Measurements from ENCODE around the gene SLC10A3.
A peak's percentile ranks its signal among the peaks of the same experiment; 100 is the strongest.

SLC10A3 gene

DNA sequence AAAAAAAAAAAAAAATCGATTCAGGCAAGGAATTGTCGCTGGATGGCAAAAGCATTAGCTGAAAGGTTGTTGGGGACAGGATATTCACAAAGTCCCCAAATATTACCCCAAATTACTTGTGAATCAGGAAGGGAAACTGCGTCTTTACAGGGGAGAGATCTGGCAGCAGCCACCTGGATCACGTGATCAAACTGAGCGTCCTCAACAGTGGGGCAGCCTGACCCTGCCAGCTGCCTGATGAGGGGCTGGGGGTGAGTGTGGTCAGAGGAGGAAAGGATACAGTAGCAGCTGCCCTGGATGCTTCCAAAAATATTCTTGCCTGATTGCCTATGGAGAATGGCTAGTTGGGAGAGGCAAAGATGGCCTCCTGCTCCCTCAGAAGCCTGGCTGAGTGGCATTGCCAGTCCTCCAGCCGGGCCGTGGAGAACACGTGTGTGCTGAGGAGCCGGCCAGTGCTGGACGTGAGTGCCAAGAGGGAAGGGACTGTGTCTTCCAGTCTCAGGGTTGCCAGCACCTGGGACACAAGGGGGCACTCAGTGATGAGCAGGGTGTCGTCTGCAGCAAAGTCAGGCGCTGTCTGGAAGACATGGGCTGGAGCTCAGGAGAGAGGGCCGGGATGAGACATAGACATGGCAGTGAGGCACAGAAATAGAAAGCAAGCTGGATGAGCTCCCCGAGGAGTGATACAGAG lies 8.4 kb downstream of the SLC10A3 start:
- DNase-seq: no peak

DNA sequence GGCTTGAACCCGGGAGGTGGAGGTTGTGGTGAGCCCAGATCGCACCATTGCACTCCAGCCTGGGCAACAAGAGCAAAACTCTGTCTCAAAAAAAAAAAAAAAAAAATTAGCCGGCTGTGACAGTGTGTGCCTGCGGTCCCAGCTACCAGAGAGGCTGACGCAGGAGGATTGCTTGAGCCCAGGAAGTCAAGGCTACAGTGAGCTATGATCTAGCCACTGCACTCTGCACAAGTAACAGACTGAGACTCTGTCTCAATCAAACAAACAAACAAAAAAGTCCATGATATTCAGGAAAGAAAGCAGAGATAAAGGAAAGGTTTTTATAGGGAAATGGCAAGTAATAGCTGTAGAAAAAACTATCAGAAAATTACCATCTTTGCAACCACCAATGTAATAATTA lies 9.2 kb downstream of the SLC10A3 start:
- no peak for DNase-seq

DNA sequence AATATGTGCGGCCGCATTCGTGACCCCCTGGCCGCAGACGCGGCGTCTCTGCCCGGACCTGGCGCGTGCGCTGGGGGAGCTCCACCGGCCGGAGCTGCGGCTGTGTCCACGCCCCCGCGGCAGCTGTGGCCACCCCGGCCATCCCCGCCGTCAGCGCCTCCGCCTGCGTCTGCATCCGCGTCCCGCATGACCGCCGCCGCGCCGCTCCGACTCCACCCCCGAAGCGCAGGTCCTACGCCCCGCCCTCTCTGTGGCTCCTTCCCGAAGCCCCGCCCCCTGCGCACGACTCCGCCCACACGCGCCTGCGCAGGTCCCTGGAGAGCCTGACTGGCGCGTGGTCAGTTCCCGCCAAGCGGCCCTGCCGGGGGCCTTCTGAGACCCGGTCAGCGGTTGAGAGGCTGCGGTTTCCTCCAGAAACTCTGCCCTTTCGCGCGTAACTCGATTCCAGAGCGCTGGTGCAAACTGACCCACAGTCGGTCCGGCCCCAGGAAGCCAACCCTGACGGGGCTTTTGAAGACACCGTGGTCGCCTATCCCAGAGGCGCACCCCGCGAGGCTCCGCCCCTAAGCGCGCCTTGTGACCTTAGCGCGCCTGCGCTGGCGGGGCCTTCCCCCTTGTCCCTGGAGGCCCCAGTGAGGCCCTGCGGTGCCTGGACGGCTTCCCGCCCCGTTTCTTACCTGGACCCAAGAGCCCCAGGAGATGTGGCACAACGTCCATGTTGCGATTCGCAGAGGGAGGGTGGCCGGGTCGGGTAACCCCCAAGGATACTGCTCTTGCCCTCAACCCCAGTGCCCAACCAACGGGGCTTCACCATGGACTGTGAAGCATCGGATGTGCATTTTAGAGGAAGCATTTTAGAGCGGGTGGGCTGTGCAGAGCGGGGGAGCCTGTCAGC lies 11.5 kb downstream of the SLC10A3 start, which contains the start of gene LAGE3:
Gene LAGE3 (minus strand): TSS at position 554 of the 895 bp plus-strand sequence. CDS start 366 bp downstream, at position 188.
- DNase-seq: peak; percentile 71

DNA sequence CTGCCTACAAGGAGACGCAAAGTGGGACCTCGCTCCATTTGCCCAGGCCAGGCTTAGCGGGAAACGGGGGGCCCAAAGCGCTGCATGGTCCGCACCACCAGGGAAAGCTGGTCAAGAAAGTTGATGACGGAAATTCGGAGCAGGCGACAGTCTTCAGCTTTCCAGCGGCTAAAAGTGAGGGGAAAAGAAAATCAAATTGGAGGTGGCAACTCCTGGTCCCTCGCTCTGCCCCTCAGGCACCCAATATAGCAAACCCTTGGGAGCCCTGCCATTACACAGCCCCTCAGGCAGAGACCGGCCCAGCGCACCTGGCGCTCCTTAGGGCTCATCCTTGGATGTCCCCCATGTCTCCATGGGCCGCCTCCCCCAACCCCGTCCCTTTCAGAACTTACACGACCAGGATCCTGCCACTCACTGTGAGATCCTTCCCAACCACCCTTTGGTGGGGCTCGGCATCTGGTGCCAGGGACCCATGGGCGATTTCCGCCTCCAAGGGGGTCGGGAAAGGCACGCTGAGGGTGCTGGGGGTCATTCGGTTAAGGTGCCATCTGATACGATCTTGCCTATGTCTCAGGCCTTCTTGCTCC lies 12.4 kb downstream of the SLC10A3 start:
- no peak for DNase-seq

DNA sequence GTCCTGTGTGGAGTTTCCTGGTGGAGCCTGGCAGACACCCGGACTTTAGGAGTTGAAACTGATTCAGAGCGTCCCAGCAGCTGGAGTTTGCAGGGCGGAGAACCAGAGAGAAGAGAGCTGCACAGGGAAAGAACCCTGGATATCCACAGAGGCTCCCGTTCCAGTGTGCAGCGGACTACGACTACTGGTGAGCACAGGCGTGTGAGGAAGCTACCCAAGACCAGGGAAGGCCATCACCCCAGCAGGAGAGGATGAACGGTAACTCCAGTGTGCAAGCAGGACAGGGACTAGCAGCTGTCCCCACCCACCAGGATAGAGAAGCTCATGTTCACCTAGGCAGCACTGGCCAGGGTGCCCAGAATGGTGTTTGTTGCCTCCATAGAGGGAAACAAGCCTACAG lies 13.6 kb downstream of the SLC10A3 start:
- no peak for DNase-seq

DNA sequence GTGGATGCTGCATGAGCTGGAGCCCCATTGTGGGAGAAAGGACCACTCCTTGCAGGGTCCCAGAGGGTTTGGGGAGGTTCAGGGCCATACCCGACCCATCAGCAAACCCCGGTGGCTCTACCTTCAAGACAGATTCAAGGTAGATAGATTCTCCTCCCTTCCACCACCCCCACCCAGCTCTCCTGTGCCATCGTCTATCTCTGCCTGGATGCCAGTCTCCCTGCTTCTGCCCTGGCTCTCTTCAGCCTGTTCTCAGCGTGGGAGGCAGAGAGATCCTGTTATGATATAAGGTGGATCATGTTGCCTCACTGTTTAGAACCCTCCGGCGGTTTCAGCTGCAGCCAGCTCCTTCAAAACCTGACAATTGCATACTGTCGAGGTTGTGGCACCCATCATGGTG lies 16.7 kb downstream of the SLC10A3 start:
- no peak for DNase-seq

DNA sequence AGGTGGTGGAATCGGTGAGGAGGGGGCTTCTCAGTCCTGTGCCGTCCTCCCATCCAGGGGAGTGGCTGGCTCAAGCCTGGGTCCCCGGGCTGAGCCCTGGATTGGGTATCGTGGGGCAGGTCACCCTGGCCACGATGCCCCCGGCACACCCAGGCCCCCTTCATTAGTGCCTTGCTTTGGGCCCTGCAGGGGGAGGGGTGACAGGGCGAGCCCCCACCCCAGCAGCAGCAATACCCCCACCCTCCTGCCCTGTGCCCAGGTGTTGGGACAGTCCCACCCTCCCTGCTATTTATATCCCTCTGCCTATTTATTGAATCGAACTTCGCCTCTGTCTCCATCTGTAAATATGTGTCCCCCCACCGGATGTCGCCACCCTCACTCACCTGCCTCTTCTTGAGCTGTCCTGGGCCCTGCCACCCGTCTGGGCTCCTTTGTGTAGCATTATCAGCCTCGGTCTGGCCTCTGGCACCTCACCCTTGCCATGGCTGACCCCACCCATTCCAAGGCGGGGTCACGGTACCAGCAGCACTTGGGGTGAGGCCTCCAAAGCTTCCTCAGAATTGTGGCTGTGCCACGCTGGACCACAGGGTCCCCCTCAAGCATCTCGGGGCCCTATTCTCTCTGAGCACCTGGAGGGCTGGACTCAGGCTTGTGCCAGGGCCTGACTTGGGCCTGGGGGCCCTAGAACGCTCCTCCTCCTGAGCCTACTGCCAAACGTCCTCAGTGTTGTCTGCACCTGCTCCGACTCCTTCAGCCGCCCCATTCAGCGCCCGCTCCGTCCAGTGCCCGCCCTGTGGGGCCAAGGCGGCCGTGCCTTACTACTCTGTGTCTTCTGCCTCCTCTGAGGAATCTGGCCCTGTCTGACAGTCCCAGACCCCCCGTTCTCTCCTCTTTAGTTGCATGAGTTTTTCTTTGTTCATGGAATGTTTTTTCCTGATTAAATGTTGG lies 17.5 kb downstream of the SLC10A3 start:
- no peak for DNase-seq

DNA sequence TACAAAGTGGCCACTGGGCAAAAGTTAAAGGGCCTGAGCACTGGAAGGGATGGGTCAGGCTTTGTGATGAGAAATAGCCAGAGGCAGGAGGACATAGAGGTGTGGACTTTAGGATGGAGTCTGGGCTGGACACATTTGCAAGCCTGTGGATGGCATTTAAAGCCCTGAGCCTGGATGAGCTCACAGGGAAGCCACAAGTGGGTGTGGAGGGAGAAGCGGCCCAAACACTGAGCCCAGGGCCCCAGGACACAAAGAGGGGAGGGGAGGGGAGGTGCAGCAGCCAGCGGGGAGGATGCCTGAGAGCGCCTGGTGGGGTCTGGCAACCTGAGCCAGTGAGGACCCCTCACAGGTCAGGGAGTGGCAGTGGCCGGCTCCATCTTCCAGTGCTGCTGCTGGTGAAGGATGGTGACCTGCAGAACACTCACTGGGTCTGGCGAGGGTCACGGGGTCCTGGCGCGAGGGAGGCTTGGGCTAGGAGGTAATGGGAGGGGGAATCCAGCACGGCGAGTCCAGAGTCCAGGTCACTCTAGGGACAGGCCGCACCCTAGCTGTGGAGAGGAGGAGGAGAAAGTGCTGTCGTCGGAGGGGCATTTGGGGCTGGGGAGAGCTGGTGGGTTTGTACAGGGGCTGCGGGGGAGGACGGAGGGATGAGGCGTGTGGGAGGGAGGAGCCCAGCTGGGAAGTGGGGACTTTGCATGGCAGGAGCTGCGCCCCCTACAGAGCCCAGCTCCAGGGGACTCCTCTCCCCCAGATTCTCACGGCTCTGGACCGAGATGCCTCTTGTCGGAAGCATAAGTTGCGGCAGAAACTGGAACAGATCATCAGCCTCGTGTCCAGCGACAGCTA lies 18.4 kb downstream of the SLC10A3 start:
- no peak for DNase-seq

DNA sequence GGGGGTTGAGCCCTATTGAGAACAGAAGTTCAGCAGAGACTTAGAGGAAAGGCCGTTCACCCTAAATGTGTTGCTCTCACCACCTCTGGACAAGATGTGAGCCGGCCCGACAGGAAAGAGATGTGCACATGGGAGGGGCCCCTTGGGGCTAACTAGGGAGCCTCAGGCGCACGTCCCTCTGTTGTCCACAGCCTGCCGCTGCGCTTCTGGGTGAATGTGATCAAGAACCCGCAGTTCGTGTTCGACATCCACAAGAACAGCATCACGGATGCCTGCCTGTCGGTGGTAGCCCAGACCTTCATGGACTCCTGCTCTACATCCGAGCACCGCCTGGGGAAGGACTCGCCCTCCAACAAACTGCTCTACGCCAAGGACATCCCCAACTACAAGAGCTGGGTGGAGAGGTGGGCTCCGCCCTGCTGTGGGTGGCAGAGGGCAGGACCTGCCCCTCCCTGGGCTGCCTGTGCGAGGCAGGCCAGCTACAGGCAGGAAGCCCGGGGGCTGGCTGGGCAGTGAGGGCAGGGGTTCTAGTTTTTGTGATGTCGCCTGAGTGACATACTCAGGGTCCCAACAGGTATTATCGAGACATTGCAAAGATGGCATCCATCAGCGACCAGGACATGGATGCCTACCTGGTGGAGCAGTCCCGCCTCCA lies 19.4 kb downstream of the SLC10A3 start:
- DNase-seq: no peak

DNA sequence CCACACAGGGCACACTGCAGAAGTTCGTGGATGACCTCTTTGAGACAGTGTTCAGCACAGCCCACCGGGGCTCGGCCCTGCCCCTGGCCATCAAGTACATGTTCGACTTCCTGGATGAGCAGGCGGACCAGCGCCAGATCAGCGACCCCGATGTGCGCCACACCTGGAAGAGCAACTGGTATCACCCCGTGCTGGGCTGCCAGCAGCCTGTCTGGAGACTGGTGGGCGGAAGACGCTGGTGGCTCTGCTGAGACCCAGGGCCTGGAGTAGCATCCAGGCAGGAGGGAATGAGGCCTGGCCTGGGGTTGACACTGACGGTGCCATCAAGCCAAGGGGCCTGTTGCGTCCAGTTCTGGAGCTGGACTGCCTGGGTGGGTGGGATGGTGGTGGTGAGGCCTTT lies 20.0 kb downstream of the SLC10A3 start:
- no peak for DNase-seq

DNA sequence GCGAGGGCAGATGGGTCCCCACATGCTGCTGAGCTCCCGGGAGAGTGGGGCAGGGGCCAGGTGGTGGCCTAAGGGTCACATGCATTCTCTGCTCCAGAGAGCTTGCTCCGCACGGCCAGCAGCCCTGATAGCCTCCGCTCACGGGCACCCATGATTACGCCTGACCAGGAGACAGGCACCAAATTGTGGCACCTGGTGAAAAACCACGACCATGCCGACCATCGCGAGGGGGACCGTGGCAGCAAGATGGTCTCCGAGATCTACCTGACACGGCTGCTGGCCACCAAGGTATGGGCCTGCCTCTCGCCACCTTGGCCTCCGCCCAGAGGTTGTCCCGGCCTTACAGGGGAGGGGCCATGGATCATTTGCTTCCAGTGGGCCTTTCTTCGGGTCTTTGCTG lies 20.5 kb downstream of the SLC10A3 start:
- DNase-seq: no peak

DNA sequence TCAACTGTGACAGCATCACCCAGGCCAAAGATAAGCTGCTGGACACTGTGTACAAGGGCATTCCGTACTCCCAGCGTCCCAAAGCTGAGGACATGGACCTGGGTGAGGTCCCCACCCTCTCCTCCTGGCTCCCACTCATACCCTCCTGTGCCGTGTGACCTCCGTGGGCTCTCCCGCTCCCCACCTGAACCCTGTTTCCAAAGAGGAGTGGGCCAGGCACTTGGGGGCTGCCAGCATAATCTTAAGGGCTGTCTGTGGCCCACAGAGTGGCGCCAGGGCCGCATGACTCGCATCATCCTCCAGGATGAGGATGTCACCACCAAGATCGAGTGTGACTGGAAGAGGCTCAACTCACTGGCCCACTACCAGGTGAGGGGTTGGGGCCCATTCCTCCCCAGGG lies 21.3 kb downstream of the SLC10A3 start:
- DNase-seq: no peak

DNA sequence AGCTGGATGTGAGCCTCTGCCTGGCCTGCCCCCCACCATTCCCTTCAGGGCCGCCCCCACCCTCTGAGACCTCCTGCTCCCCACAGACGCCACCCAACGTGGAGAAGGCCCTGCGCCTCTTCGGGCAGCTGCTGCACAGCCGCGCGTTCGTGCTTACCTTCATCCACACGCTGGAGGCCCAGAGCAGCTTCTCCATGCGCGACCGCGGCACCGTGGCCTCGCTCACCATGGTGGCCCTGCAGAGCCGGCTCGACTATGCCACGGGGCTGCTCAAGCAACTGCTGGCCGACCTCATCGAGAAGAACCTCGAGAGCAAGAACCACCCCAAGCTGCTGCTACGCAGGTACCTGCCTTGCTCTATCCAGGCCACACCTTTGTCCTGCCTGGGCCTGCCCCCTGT lies 22.2 kb downstream of the SLC10A3 start:
- DNase-seq: no peak

DNA sequence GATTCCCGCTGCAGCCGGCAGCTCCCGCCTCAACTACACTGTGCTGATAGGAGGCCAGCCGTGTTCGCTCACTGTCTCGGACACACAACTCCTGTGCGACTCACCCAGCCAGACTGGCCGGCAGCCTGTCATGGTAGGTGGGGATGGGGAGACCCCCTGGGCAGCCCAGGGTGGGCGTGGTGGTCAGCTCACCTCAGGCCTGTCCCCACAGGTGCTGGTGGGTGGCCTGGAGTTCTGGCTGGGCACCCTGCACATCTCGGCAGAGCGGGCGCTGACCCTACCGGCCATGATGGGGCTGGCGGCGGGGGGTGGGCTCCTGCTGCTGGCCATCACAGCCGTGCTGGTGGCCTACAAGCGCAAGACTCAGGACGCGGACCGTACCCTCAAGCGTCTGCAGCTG lies 22.9 kb downstream of the SLC10A3 start:
- no peak for DNase-seq

DNA sequence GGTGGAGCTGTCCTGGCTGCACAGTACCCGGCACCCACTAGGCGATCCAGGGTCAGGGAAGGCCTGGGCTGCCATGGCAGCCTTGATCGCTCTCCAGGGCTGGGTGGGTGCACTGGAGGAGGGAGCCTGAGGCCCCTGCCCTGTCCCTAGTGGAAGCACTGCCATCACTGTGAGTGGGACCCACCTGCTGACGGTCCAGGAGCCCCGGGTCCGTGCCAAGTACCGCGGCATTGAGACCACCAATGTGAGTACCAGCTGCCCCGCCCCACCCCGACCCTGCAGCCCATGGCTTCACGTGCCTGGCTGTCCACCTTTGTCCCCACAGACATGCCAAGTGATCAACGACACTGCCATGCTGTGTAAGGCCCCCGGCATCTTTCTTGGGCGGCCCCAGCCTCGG lies 23.5 kb downstream of the SLC10A3 start:
- no peak for DNase-seq

DNA sequence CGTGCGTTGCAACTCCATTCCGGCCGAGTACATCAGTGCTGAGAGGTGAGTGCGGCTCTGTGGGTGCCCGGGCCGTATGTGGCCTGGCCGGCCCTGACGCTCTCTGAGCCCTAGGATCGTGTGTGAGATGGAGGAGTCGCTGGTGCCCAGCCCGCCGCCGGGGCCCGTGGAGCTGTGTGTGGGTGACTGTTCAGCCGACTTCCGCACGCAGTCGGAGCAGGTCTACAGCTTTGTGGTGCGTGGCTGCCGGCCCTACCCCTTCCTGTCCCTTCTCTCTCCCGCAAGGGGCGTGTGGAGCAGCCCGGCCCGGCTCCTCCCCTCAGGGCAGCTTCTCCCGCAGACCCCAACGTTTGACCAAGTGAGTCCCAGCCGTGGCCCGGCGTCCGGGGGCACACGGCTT lies 24.4 kb downstream of the SLC10A3 start:
- DNase-seq: no peak

DNA sequence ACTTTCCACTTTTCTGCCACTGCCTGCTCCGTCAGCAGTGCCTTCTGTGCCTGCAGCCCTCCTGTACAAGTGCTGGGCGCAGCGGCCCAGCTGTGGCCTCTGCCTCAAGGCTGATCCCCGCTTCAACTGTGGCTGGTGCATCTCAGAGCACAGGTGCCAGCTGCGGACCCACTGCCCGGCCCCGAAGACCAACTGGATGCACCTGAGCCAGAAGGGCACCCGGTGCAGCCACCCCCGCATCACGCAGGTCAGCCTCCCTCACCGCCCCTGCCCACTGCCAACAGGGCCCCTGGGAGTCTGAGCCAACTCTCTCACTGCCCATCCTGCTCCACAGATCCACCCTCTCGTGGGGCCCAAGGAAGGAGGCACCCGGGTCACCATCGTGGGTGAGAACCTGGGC lies 24.8 kb downstream of the SLC10A3 start:
- DNase-seq: no peak

DNA sequence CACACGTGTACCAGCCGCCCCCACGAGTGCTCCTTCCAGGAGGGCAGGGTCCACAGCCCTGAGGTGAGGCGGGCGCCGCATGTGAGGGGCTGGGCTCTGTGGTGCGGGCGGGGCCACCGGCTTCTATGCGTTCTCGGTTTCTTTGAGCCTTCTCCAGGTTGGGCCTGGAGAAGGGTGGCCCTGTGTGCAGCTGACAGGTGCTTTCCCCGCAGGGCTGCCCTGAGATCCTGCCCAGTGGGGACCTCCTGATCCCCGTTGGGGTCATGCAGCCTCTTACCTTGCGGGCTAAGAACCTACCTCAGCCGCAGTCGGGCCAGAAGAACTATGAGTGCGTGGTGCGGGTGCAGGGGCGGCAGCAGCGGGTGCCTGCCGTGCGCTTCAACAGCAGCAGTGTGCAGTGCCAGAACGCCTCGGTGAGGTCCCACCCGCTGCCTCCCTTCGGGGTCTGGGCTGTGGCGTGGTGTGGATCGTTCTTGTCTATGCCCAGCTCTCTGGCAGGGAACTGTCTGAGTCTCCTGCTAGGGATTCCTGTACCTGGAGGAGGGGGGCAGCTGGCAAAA lies 25.5 kb downstream of the SLC10A3 start:
- no peak for DNase-seq

DNA sequence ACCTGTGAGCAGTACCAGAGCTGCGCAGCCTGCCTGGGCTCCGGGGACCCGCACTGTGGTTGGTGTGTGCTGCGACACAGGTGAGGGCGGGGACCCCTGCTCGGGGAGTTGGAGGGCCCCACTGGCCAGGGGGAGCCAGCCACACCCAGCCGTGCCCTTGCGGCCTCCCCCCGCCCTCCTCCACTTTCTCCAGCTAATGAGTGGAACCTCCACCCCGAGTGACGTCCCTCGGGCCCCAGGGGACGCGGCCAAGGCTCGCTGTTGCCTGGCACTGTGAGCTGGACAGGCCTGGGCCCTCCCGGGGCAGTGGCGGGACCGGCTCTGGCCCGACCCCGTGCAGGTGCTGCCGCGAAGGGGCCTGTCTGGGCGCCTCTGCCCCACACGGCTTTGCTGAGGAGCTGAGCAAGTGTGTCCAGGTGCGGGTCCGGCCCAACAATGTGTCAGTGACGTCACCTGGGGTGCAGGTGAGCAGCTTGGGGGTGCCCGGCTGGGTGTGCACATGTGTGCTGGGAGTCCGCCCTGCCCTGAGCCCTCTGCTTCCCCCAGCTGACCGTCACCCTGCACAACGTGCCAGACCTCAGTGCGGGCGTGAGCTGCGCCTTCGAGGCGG lies 26.7 kb downstream of the SLC10A3 start:
- DNase-seq: no peak

DNA sequence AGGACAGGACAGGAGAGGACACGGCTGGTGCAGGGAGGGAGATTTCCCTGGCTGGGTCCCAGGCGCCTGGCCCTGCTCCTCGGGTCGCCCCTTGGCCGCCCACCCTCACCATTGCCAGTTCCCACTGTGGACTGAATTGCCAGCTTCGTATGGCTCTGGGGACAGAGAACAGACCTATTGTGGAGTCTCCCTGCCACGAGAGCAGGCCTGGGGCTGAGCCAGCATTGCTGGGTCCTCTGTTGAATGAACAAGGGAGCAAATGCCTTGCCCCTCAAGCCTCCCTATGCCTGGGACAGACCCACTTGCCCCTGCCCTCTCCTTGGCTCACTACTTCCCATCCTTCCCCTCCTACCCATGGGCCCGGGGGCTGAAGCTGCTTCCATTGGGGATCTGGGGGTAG lies 28.0 kb downstream of the SLC10A3 start:
- no peak for DNase-seq

Measured in NCI-H2171 (cell line).